Measurements from ENCODE around the gene PCP4.

PCP4 gene

GRCh38 chr21:39924577-39925308, 57.5 kb downstream of the PCP4 start:
- DNase-seq (ENCODE audit: low read depth): no peak

DNA sequence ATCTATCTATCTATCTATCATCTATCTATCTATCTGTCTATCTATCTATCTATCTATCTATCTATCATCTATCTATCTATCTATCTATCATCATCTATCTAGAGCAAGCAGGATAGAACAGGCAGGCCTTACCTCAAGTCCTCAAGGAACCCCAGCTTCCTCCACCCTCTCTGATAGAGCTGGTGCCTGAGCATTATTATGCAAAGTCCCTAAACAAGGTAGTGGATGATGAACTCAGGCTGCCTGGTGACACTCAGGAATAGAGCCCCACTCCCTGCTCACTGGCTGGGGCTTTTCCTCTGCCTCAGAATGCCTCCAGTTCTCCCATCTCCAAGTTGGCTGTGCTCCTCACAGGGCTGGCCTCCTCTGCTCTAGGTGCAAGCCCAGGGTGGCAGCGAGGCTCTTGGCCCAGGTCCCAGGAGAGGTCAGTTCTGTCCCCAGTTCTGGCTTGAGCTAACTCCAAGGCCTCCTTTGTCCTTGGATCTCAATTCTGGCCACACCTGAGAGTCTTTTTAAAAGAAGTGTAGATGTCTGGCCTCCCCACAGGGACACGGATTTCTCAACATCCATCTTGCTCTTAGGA, 60.2 kb downstream of the PCP4 start:
- no peak for DNase-seq (ENCODE audit: low read depth)

- DNase-seq (ENCODE audit: low read depth): no peak
Measured at GRCh38 chr21:39932335-39932734, 65.1 kb downstream of the PCP4 start.

GRCh38 chr21:39934895-39935294, 67.7 kb downstream of the PCP4 start:
- DNase-seq (ENCODE audit: low read depth): no peak

- DNase-seq (ENCODE audit: low read depth): no peak
Measured at GRCh38 chr21:39935716-39936115, 68.5 kb downstream of the PCP4 start.

DNA sequence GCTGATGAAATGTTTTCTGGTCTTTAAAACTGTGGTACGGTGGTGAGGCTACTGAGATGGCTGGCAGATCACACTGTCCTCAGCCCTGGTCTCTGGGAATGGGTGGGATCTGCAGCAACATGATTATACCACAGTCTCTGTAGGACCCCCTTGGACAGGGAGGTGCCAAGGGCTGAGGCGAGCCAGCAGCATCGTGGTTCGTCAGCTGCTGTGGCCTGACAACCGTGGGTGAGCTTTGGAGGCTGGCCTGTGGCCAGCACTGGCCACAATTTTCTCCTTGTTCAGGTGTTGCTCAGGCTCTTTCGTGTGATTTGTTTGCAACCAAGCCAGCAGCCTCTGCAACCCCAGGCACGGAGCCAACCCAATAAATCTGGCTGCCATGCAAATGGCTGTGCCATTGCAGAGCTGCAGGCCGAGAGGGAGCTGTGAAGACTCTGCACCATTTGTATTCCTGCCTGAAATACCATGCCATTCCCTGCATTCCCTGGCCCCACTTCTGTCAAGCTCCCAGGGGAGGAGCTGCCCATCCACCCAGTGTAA, 70.9 kb downstream of the PCP4 start:
- DNase-seq (ENCODE audit: low read depth): no peak

DNA sequence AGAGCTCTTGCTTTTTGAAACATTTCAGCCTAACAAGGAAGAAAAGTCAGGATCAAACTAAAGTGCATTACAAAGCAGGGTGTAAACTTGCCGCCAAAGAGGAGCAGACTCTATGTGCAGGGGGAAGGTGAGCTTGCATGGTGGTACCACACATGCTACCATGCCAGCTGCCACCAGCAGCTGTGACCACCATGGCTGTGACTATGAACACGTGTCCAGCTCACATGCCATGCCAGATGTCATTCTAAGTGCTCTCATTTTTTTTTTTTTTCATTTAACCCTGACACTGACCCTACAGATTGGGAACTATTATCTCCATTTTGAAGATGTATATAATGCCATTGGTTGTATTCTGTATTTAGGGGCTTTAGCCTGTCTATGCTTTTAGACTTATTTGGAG, 79.0 kb downstream of the PCP4 start:
- no peak for DNase-seq (ENCODE audit: low read depth)

- DNase-seq (ENCODE audit: low read depth): no peak
Measured at GRCh38 chr21:39947031-39947430, 79.8 kb downstream of the PCP4 start.

- DNase-seq (ENCODE audit: low read depth): no peak
Measured at GRCh38 chr21:39951183-39952101, 84.2 kb downstream of the PCP4 start.

- no peak for DNase-seq (ENCODE audit: low read depth)
Measured at GRCh38 chr21:39952265-39952664, 85.0 kb downstream of the PCP4 start.

DNA sequence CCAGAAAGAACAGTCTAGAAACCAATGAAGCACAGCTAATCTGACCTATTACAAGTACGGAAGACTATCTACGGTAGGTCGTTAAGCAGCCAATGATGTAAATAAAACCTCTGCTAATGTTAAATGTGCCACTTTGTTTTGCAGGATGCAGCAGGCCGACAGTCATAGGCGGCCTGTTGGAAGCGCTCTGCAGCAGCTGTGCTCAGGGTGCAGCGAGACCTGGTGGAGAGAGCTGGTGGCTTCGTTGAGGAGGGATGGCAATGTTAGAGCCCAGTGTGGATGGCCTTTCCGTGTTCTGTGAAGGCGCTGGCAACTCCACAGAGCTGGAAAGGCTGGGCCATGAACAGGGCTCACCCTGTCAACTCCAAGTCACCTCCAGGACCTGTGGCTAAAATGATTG, 87.3 kb downstream of the PCP4 start:
- DNase-seq (ENCODE audit: low read depth): no peak

- DNase-seq (ENCODE audit: low read depth): no peak
Measured at GRCh38 chr21:39955326-39955725, 88.1 kb downstream of the PCP4 start.

GRCh38 chr21:39956586-39956985, 89.3 kb downstream of the PCP4 start:
- no peak for DNase-seq (ENCODE audit: low read depth)

- DNase-seq (ENCODE audit: low read depth): no peak
Measured at GRCh38 chr21:39958731-39959130, 91.5 kb downstream of the PCP4 start.

DNA sequence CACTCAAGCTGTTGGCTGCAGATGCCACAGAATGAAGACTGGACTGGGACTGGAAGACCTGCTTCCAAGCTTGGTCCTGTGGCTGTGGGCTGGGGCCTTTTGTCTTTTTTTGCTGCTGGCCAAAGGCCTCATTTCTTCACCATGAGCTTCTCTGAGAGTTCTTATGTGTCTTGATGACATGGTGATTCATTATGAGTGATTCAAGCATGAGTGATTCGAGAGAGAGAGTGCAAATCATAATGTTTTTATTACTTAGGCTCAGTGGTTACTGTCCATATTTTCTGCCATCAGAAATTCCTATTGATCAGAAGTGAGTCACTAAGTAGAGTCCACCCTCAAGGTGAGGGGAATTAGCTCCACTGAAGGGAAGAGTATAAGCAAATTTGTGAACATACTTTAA, 94.0 kb downstream of the PCP4 start:
- no peak for DNase-seq (ENCODE audit: low read depth)

- no peak for DNase-seq (ENCODE audit: low read depth)
Measured at GRCh38 chr21:39965026-39965425, 97.8 kb downstream of the PCP4 start.

GRCh38 chr21:39966786-39967185, 99.5 kb downstream of the PCP4 start:
- DNase-seq (ENCODE audit: low read depth): no peak

GRCh38 chr21:39968010-39968409, 100.8 kb downstream of the PCP4 start:
- no peak for DNase-seq (ENCODE audit: low read depth)

- no peak for DNase-seq (ENCODE audit: low read depth)
Measured at GRCh38 chr21:39969691-39970364, 102.6 kb downstream of the PCP4 start.

- DNase-seq (ENCODE audit: low read depth): no peak
Measured at GRCh38 chr21:39971956-39972355, 104.7 kb downstream of the PCP4 start.

- DNase-seq (ENCODE audit: low read depth): no peak
Measured at GRCh38 chr21:39972471-39972870, 105.2 kb downstream of the PCP4 start.

Data from amniotic epithelial cell (primary cell).